HG03378 (cell line): ENCODE data around the gene SIPA1.

Experiments used
- ATAC-seq: cut with Tn5 transposase; IDR thresholded peaks from one replicate; pipeline ENCODE4 v1.9.1; 2021; ENCODE audit warnings: mild to moderate bottlenecking, moderate library complexity; ENCODE audit not compliant: unreplicated experiment

The SIPA1 gene

DNA sequence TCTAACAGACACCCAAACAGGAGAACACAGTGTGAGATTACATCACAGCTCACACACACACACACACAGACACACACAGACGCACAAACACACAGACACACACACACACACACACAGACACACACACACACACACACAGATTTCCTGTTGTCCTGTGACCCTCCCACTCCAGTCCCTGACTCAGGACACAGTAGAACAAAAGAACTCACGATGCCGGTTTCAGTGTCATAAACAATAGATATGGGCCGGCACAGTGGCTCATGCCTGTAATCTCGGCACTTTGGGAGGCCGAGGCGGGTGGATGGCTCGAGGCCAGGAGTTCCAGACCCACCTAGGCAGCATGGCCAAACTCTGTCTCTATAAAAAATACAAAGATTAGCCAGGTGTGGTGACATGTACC is 60.3 kb downstream of the SIPA1 start:
- ATAC-seq = no peak

DNA sequence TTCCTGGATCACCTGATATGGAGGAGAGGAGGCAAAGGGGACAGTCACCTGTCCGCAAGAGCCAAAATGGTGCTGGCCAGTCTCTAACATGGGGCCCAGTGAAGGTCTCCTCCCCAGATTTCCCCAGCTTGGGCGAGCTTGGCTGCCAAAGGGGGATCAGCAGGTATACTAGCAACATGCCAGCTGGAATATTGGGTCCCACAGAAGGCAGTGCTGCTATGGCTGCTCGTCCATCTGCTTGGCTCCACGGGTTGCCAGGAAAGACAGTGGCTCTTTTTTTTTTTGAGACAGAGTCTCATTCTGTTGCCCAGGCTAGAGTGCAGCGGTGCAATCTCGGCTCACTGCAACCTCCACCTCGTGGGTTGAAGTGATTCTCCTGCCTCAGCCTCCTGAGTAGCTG is 61.4 kb downstream of the SIPA1 start:
- no peak for ATAC-seq

DNA sequence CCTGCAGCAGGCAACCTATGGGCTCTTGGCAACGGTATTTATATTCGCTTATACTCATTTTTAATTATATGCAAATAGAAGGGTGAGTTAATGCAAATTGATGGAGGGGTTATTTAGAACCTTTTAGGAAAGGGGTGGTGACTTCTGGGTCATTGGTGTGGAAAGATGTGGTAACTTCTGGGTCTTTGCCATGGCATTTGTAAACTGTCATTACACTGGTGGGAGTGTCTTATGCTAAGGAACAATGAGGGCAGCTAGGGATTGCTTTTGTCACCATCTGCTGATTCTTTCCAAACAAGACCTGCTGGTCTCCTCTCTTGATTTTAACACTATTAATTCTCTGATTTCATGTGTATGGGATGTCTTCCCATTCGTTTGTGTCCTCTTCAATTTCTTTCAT is 62.5 kb downstream of the SIPA1 start:
- no peak for ATAC-seq
